A549 (cell line): ENCODE measurements around the gene TGFBRAP1.

Experiments
- BHLHE40 ChIP-seq: IDR thresholded peaks from 2 replicates; pipeline ENCODE4 v1.6.1; 2012; ENCODE audit warnings: low read depth, low read length, inconsistent platforms
- CEBPB ChIP-seq, 2 experiments: fragments of >200 bp in 1 of 2; sonication (Bioruptor Twin) in 1 of 2; formaldehyde crosslinking in 1 of 2; IDR thresholded peaks; 2 replicates each; pipeline ENCODE4 v1.6.1; 2012 to 2016
- EP300 ChIP-seq, 2 experiments: fragments of >200 bp; sonication (Bioruptor Twin); formaldehyde crosslinking; IDR thresholded peaks; 2 replicates in 1 of 2; 3 replicates in 1 of 2; pipeline ENCODE4 v1.6.1; 2016 to 2017
- MYC ChIP-seq: IDR thresholded peaks from 2 replicates; pipeline ENCODE4 v1.6.1; 2012; ENCODE audit warnings: mild to moderate bottlenecking, inconsistent platforms, low read length, improper control_type of control experiment, borderline replicate concordance
- POLR2A ChIP-seq: IDR thresholded peaks from 2 replicates; pipeline ENCODE4 v1.6.1; 2012; ENCODE audit warnings: mild to moderate bottlenecking, low read length
- TF ChIP-seq, protein P1 (sequence below): fragments of >200 bp; sonication (Bioruptor Twin); formaldehyde crosslinking; IDR thresholded peaks from 3 replicates; pipeline ENCODE4 v1.5.1; 2016
- TF ChIP-seq, protein P2 (sequence below): fragments of 450-650 bp; IDR thresholded peaks from 2 replicates; pipeline ENCODE4 v1.6.1; 2014; ENCODE audit warnings: antibody characterized with exemption
- TF ChIP-seq, protein P3 (sequence below): fragments of 150-350 bp; IDR thresholded peaks from 2 replicates; pipeline ENCODE4 v1.6.1; 2014; ENCODE audit warnings: low read depth, mild to moderate bottlenecking, low read length
- TF ChIP-seq, protein P4 (sequence below): fragments of >200 bp; sonication (Bioruptor Twin); formaldehyde crosslinking; IDR thresholded peaks from 2 replicates; pipeline ENCODE4 v1.6.1; 2016

DNA sequence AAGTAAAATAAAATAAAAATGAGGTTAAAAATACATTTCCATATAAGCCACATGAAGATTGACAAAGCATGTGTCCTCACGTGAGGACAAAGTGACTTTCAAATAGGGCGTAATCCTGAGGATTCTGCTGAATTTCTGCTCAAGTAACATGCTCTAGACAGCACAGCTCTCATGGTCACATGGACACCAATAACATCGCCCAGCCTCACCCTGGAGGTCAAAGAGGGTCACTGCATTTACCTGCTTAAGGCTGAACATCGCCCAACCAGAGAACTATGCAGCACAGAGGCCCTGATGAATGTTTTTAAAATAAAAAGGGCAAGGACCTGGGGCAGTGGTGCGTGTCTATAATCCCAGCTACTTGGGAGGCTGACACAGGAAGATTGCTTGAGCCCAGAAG is 30.2 kb downstream of the TGFBRAP1 start:
- TF ChIP-seq, protein P1, sequence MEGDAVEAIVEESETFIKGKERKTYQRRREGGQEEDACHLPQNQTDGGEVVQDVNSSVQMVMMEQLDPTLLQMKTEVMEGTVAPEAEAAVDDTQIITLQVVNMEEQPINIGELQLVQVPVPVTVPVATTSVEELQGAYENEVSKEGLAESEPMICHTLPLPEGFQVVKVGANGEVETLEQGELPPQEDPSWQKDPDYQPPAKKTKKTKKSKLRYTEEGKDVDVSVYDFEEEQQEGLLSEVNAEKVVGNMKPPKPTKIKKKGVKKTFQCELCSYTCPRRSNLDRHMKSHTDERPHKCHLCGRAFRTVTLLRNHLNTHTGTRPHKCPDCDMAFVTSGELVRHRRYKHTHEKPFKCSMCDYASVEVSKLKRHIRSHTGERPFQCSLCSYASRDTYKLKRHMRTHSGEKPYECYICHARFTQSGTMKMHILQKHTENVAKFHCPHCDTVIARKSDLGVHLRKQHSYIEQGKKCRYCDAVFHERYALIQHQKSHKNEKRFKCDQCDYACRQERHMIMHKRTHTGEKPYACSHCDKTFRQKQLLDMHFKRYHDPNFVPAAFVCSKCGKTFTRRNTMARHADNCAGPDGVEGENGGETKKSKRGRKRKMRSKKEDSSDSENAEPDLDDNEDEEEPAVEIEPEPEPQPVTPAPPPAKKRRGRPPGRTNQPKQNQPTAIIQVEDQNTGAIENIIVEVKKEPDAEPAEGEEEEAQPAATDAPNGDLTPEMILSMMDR, result no peak
- TF ChIP-seq MYC (no peak), POLR2A (no peak), CEBPB (IDR thresholded peaks at IDR 0.05) (no peak), BHLHE40 (no peak), EP300 (IDR thresholded peaks at IDR 0.05) (no peak)
- TF ChIP-seq, protein P2, sequence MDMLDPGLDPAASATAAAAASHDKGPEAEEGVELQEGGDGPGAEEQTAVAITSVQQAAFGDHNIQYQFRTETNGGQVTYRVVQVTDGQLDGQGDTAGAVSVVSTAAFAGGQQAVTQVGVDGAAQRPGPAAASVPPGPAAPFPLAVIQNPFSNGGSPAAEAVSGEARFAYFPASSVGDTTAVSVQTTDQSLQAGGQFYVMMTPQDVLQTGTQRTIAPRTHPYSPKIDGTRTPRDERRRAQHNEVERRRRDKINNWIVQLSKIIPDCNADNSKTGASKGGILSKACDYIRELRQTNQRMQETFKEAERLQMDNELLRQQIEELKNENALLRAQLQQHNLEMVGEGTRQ, result no peak
- TF ChIP-seq, protein P3, sequence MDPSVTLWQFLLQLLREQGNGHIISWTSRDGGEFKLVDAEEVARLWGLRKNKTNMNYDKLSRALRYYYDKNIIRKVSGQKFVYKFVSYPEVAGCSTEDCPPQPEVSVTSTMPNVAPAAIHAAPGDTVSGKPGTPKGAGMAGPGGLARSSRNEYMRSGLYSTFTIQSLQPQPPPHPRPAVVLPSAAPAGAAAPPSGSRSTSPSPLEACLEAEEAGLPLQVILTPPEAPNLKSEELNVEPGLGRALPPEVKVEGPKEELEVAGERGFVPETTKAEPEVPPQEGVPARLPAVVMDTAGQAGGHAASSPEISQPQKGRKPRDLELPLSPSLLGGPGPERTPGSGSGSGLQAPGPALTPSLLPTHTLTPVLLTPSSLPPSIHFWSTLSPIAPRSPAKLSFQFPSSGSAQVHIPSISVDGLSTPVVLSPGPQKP, result no peak
- TF ChIP-seq, protein P4, sequence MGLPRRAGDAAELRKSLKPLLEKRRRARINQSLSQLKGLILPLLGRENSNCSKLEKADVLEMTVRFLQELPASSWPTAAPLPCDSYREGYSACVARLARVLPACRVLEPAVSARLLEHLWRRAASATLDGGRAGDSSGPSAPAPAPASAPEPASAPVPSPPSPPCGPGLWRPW, result no peak
